GM19043 (cell line): ENCODE data around the gene RNF121.

Experiments used
- ATAC-seq: cut with Tn5 transposase; IDR thresholded peaks from one replicate; pipeline ENCODE4 v1.9.1; 2021; ENCODE audit warnings: low read depth; ENCODE audit not compliant: unreplicated experiment

The RNF121 gene

GRCh38 chr11:72003776-72004171 is 74.9 kb downstream of the RNF121 start:
- ATAC-seq: no peak

DNA sequence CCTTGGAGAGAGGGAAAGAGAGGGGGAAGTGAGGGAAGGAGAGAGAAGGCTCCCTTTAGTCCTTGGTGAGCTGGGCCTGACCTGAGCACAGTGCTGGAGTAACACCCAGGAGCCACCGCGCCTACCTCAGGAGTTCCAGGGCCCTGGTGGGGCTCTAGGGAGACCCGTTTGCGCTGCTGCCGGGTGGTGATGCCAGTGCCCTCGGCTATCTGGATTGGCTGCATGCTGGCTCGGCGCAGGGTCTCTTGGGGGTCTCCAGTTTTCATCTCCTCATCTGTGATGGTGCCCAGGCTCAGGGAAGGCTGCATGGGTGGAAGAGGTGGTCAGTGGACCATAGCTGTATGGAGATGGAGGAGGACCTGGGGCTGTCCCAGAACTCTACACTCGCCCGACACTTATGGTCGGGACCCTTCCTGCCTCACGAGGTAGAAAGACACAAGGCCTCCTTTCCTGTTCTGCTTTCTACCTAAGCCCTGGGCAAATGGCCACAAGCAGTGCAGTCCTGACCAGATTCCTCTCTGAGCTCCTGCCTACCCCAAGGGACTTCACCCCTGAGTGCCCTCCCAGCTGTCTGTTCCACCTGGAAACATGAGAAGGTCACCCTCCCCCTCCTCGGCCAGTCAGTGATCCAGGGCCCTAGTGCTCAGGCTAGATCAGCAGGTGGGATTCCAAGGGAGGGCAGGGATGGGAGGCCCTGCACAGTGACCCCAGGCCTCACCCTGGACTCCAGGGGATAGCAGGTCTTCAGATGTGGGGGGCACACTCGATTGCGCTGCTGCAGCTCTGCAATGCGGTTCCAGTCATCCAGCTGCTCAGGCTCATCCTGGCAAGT is 75.9 kb downstream of the RNF121 start:
- ATAC-seq: no peak

- ATAC-seq: no peak
Measured at GRCh38 chr11:72005347-72006260, 76.8 kb downstream of the RNF121 start.

DNA sequence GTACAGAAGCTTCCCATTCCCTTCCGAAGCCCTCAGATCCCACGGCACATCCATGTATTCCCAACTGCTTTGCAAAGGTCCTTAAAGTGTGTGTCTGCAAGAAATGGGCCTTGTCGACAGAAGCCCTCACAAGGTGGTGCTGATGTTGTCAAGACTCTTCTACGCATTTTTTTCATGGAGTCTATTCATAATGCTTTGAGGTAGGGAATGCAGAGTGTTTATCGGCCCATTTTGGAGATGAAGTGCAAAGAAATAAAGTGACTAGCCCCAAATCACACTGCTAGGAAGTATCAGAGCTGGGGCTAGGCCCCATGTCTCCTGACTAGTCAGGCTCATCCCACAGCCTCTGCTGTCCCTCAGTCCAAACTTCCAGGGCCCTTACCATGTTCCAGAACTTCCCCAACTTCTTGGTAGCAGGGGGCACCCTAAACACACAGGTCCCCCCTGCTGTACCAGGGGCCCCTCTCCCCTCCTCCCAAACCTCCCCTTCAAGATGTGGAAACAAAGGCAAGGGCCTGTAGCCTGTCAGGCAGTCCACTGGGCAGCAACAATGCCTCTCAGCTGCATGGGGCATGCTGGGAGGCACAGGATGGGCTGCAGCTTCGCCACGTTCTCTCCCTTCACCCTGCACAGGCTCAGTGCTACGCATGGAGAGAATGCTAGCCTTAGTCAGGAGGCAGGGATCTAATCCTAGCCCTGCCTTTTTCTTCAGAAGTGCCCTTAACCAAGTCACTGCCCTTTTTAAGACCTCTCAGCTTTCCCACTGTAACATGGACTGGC is 77.7 kb downstream of the RNF121 start:
- ATAC-seq: no peak

DNA sequence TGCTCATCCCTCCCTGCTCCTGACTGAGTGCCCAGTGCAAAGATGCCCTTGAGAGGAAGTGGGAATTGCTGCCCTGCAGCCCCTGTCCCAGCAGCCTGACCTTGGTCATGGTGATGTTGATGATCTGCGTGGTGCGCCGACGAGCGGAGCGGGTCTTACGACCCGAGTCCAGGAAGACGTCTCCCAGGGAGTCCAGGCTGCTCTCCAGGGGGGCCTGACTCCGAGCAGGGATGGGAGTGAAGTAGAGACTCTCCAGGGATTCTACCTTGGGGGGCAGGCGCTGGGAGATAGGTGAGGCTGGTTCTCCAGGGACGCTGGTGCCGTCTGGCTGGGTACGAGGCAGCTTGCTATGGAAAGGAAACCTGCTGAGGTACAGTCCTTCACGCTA is 78.2 kb downstream of the RNF121 start:
- no peak for ATAC-seq

DNA sequence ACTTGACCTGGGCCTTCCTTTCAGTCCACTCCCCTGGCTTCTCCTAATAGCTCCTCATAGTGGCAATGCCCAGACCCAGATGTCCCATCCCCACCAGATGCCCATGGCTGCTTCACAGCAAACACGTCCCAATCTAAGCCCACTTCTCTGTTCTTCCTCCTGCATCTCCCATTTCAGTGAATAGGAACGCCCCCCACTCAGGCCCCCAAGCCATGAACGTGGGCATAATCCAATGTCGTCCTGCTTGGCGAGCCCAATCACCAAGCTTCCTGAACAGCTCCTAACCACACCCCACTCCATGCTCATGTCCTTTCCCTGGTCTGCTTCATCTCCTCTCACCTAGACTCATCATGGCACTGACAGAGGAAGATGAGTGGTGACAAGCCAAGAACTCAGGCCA is 78.7 kb downstream of the RNF121 start:
- ATAC-seq: no peak

GRCh38 chr11:72008728-72009127 is 79.9 kb downstream of the RNF121 start:
- ATAC-seq: no peak

DNA sequence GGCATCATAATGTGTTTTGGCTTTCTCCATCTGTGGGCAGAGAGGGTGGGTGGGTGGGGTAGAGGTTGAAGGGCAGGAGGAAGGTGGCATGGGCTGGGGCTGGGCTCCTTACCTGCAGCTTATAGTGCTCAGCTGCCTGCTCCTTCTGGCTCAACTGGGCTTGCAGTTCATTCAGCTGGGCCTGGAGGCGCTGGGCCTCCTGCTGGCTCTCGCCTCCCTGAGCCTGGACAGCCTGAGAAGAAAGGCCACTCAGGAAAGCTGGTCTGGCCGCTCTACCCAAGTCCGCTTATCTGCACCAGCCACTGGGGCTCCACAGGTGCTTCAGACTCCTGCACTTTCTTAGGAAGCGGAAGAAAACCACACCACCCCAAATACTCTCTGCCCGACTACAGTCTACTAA is 80.3 kb downstream of the RNF121 start:
- no peak for ATAC-seq

- ATAC-seq: no peak
Measured at GRCh38 chr11:72010529-72011233, 81.8 kb downstream of the RNF121 start.

DNA sequence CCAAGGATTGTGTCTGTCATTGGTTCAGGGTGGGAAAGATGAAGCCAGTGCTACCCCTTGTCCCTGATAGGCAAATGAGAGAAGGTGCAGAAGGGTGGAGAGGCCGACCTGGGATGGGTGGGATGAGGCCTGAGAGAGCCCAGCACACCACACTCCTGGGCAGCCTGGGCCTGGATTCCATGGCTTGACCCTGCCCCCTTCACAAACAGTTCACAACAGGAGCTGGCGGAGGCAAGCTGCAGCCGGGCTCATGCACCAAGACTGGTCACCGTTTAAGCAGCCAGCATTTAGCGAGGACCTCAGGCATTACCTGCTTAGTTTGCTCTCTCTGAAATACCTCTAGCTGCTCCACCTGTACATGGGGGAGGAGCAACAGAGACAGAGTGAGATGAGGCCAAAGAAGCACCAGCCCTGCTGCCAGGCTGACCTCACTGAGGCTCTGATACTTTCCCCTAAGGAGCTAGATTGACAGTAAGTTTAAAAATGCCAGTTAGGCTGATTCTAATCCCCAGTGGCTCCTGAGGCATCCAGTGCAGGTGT is 83.3 kb downstream of the RNF121 start:
- no peak for ATAC-seq

GRCh38 chr11:72012897-72013721 is 84.3 kb downstream of the RNF121 start:
- no peak for ATAC-seq

- no peak for ATAC-seq
Measured at GRCh38 chr11:72013765-72014711, 85.2 kb downstream of the RNF121 start.

DNA sequence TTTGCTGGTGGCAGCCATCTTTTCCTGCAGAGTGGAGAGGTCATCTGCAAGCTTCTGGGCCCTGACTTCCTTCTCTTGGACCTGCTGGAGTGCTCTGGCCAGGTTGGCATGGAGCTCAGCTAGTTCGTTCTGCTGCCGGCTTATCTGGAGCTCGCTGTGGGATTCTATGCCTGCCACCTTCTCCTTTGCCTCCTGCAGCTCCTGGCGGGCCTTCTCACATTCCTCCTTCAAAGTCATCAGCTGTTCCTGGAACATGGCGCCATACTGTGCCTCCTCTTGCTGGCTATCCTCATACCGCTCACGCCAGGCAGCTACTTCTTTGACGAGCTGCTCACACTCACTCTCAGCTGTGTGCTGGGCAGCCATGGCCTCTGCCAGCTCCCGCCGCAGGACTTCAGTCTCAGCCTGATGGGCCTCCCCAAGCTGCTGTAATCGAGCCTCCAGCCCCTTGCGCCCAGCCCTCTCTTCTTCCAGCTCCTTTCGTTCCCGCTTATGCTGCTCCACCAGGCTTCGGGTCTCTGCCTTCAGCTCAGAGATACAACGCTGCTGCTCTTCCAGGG is 86.0 kb downstream of the RNF121 start:
- no peak for ATAC-seq

GRCh38 chr11:72015511-72016061 is 86.7 kb downstream of the RNF121 start:
- no peak for ATAC-seq

DNA sequence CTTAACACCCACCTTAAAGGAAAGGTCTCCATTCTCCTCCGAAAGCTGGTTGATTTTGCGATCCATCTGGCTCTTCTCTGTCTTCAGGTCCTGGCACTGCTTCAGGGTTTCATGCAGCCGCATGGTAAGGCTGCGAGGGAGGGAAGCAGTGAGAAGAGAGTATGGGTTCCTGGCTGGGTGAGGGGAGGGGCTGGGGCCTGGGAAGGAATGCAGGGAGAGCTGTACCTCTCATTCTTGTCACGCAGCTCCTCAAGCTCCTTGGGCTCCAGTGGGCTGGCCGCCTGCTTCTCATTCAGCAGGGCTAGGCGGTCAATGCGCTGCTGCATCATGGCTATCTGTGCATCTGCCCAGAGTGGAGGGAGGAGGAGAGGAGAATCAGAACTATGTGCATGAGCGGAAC is 89.3 kb downstream of the RNF121 start:
- no peak for ATAC-seq

DNA sequence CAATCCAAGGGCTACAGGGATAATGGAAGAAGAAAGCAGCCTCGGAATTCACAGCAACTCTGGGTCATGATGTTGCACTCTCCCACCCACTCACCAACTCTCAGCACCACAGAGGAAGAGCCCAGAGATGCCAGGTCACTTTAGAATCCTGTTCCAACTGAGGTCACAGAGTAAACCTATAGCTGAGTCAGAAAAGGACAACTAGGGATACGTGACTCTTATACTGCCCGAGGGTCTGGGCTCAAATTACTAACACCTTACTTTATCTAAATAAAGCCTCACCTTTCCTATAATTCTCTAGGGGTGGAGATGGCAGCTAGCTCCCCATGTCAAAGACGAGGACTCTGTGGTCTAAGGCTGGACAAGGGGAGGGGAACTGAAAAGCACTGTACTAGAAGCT is 94.5 kb downstream of the RNF121 start:
- ATAC-seq: no peak

DNA sequence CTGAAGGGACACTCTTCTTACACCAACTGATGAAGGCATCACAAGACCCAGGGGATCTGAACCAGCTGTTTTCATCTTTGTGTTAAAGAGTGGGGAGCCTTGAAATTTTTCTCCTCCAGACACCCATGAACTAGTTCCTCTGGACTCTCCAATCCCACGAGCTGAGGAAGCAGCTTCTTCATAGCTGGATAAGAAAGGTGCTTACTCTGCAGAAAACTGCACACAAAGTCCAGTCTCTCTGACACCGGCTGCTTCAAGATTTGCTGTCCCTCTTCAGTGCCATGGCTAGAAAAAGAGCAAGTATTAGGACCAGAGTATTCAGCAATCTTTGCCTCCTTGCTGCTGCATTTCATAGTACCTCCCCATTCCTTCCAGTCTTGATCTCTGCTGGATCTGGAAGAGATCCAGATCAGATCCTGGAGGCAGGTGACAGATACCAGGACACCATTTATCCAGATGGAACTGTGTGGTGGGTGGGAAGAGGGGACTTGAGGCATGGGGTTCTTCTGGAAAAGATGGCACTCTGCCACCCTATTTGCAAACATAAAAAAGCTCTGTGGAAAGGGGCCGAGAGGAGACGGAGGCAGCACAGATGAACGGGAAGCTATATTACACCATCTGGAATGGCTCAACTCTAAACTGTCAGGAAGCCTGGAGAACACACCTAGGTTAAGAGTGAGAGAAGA is 95.4 kb downstream of the RNF121 start:
- no peak for ATAC-seq
